Activated CD4-positive, alpha-beta memory T cell treated with anti-CD3 and anti-CD28 coated beads for 36 hours (primary cell): ENCODE measurements around the gene SPAG5. TPM values are rescaled to one million over a fixed set of nuclear protein-coding genes. Genes with fewer than 3 reads are reported as not detected.

ENCODE experiments used
- CTCF ChIA-PET: fragments of 350-600 bp; sonication (Branson Sonifier 250); formaldehyde crosslinking; loops from one replicate; lab custom pipeline; 2021; ENCODE audit warnings: antibody characterized with exemption, inconsistent platforms; lab: Charles Lee
- POLR2A ChIA-PET: fragments of 350-600 bp; sonication (Branson Sonifier 250); formaldehyde crosslinking; loops from one replicate; lab custom pipeline; 2021; ENCODE audit warnings: antibody characterized with exemption; lab: Charles Lee
- DNase-seq: peaks from one replicate; pipeline ENCODE4 v3.0.0-alpha.2; 2020
- H3K27ac Mint-ChIP-seq: one replicate; pipeline ENCODE4 v1.8.0; 2021; ENCODE audit warnings: mixed read lengths
- H3K27me3 Mint-ChIP-seq: one replicate; pipeline ENCODE4 v1.8.0; 2021; ENCODE audit warnings: mixed read lengths
- H3K36me3 Mint-ChIP-seq: one replicate; pipeline ENCODE4 v1.8.0; 2021; ENCODE audit warnings: mixed read lengths
- H3K4me1 Mint-ChIP-seq: one replicate; pipeline ENCODE4 v1.8.0; 2021; ENCODE audit warnings: low read depth, mixed read lengths
- H3K4me3 Mint-ChIP-seq: one replicate; pipeline ENCODE4 v1.8.0; 2021; ENCODE audit warnings: mild to moderate bottlenecking, mixed read lengths
- H3K9me3 Mint-ChIP-seq: one replicate; pipeline ENCODE4 v1.8.0; 2021; ENCODE audit warnings: mixed read lengths
- intact Hi-C: fragments of 100-400 bp; cut with micrococcal nuclease; formaldehyde crosslinking; loops from one replicate; pipeline ENCODE4 v1.15.1; 2023
- total RNA-seq, 2 experiments: library from RNA; stranded (reverse); gene quantifications; one replicate each; pipeline ENCODE4 v1.2.3, GENCODE V29; 2021

Gene SPAG5
- total RNA-seq, 2 experiments from 2014 or later = 153 to 159 TPM

DNA sequence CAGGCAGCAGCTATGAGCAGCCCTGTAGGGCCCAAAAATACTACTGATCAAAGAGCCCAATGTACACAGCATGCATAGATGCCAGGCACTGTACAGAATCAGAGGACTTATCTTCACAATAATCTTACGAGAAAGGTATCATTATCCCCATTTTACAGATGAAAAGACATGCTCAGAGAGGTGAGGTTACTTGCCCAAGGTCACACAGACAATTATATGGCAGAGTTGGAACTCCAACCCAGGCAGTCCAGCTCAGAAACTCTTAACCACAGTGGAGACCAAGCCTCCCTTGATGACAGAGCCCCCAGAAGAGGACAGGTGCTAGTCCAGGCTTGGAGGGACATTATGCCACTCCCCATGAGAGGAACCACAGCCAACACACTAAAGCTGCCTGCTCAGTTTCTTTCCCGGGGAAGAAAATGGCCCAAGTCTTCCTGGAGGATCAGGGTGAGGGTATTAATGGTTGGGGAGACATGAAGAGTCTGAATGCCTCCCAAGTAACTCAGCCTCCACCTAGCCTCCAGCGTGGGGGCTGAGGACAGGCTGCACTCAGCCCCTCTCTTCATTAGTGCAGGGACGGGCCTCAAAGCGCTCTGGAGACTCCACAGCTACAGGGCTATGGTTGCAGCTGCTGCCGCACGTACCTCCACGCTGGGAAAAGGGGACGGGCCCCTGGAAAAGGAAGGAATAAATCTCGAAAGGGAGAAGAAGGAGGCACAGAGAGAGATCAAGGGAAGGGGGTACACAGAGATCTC is 47.2 kb downstream of the SPAG5 start:
- Mint-ChIP-seq H3K4me1 (peaks cover 49% of the 10 kb centered on the region), H3K4me3 (peak overlapping the region; percentile 88), H3K27ac (peak overlapping the region; percentile 65), H3K27me3 (no peaks in the 10 kb centered on the region), H3K36me3 (peaks cover 26% of the 10 kb centered on the region), H3K9me3 (no peaks in the 10 kb centered on the region)
- no peak for DNase-seq
- POLR2A ChIA-PET = interaction anchor here (0.6 to 2.0 kb wide), 5 partner anchors 20 to 109 kb away, joined by 3 to 11 read pairs (median 3); partner anchors contain the start of gene PIGS
- CTCF ChIA-PET = interaction anchor here (1.1 to 3.3 kb wide), 5 partner anchors 8 to 48 kb away, joined by 4 to 16 read pairs (median 4); partner anchors contain the start of gene PIGS
- intact Hi-C loops = loop anchor here (2.0 kb wide), 1 partner anchor 19 kb away; the partner anchor contains the start of gene PIGS

- ChIA-PET CTCF (interaction anchor here (1.1 to 5.2 kb wide), 6 partner anchors 9 to 49 kb away, joined by 4 to 53 read pairs (median 8); partner anchors contain the start of gene PIGS), POLR2A (interaction anchor here (0.8 to 2.1 kb wide), 5 partner anchors 21 to 49 kb away, joined by 3 to 11 read pairs (median 4); partner anchors contain the start of gene PIGS)
- Mint-ChIP-seq H3K4me1 (peaks cover 49% of the 10 kb centered on the region), H3K27ac (peak overlapping the region; percentile 90), H3K36me3 (peaks cover 20% of the 10 kb centered on the region), H3K4me3 (peak overlapping the region; percentile 88), H3K9me3 (no peaks in the 10 kb centered on the region), H3K27me3 (no peaks in the 10 kb centered on the region)
- no peak for DNase-seq
- intact Hi-C loops = no loop called here
Observed at GRCh38 chr17:28550858-28551257, 48.0 kb downstream of the SPAG5 start.

GRCh38 chr17:28549236-28550132 is 49.3 kb downstream of the SPAG5 start:
- intact Hi-C loops = loop anchor here (1.0 to 10.0 kb wide), 6 partner anchors 30 to 195 kb away; partner anchors contain the start of genes POLDIP2, RSKR and SPAG5
- Mint-ChIP-seq H3K27me3 (no peaks in the 10 kb centered on the region), H3K27ac (peak overlapping the region; percentile 90), H3K9me3 (no peaks in the 10 kb centered on the region), H3K36me3 (peaks cover 13% of the 10 kb centered on the region), H3K4me3 (peak overlapping the region; percentile 30), H3K4me1 (peaks cover 49% of the 10 kb centered on the region)
- ChIA-PET CTCF (interaction anchor here (1.0 to 5.2 kb wide), 15 partner anchors 9 to 128 kb away, joined by 3 to 53 read pairs (median 9); partner anchors contain the start of genes ALDOC and PIGS), POLR2A (interaction anchor here (0.8 to 2.1 kb wide), 7 partner anchors 10 to 166 kb away, joined by 3 to 11 read pairs (median 5); partner anchors contain the start of gene PIGS)
- peak; percentile 86 for DNase-seq

- H3K9me3 Mint-ChIP-seq = no peaks in the 10 kb centered on the region
- H3K4me1 Mint-ChIP-seq = peaks cover 49% of the 10 kb centered on the region
- H3K27me3 Mint-ChIP-seq = no peaks in the 10 kb centered on the region
- H3K36me3 Mint-ChIP-seq = peaks cover 5% of the 10 kb centered on the region
- no peak for DNase-seq
- no peak overlapping the region for H3K4me3 Mint-ChIP-seq
- CTCF ChIA-PET = interaction anchor here (1.0 to 5.2 kb wide), 14 partner anchors 8 to 132 kb away, joined by 3 to 53 read pairs (median 8); partner anchors contain the start of genes ALDOC and PIGS
- POLR2A ChIA-PET = interaction anchor here (0.8 to 1.8 kb wide), 4 partner anchors 11 to 51 kb away, joined by 3 to 7 read pairs (median 4); partner anchors contain the start of genes ALDOC and PIGS
- H3K27ac Mint-ChIP-seq = peak overlapping the region; percentile 90
- intact Hi-C loops = loop anchor here (1.0 to 10.0 kb wide), 6 partner anchors 31 to 194 kb away; partner anchors contain the start of genes POLDIP2, RSKR and SPAG5
Observed at GRCh38 chr17:28548417-28549130, 50.3 kb downstream of the SPAG5 start.

GRCh38 chr17:28547623-28548416 is 51.0 kb downstream of the SPAG5 start:
- DNase-seq = peak; percentile 86
- no peak overlapping the region for H3K4me3 Mint-ChIP-seq
- intact Hi-C loops = loop anchor here (2.0 to 10.0 kb wide), 4 partner anchors 53 to 193 kb away; partner anchors contain the start of genes POLDIP2 and RSKR
- H3K4me1 Mint-ChIP-seq = peaks cover 45% of the 10 kb centered on the region
- H3K36me3 Mint-ChIP-seq = peaks cover 2% of the 10 kb centered on the region
- CTCF ChIA-PET = interaction anchor here (0.6 to 5.2 kb wide), 15 partner anchors 7 to 131 kb away, joined by 3 to 53 read pairs (median 8); partner anchors contain the start of genes ALDOC and PIGS
- H3K9me3 Mint-ChIP-seq = no peaks in the 10 kb centered on the region
- H3K27me3 Mint-ChIP-seq = no peaks in the 10 kb centered on the region
- H3K27ac Mint-ChIP-seq = peak overlapping the region; percentile 90
- POLR2A ChIA-PET = interaction anchor here (1.5 to 1.8 kb wide), 3 partner anchors 24 to 52 kb away, joined by 4 to 7 read pairs (median 5); partner anchors contain the start of genes ALDOC and PIGS

DNA sequence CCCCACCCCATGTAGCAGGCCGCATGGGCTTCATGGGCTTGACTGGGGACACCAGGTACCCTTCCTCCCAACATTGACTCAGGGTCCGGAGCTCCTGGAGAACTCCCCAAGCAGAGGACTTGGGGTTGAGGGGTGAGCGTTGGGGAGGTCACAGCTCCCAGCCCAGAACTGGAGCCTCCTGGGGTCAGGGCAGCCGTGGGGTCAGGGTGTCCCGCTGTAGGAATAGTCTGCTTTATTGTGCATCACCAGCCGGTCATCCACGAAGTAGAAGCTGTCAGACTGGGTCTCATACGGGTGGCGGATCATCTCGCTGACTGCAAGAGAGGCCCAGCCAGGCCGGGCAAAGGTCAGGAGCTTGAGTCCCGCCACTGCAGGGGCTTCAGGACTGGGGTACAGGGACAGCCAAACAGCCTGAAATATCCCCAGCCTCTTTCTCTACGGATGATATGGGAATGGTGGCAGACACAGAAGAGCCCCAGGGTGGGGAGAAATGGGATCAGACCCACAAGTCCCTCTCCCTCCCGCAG is 51.7 kb downstream of the SPAG5 start:
- H3K27ac Mint-ChIP-seq = peak overlapping the region; percentile 21
- peaks cover 43% of the 10 kb centered on the region for H3K4me1 Mint-ChIP-seq
- intact Hi-C loops = loop anchor here (5.0 to 10.0 kb wide), 3 partner anchors 65 to 192 kb away; partner anchors contain the start of genes POLDIP2 and RSKR
- H3K9me3 Mint-ChIP-seq = no peaks in the 10 kb centered on the region
- POLR2A ChIA-PET = interaction anchor here (1.7 to 1.8 kb wide), 2 partner anchors 24 to 29 kb away, joined by 4 to 5 read pairs; partner anchors contain the start of genes ALDOC and PIGS
- H3K27me3 Mint-ChIP-seq = no peaks in the 10 kb centered on the region
- DNase-seq = no peak
- no peak overlapping the region for H3K4me3 Mint-ChIP-seq
- CTCF ChIA-PET = interaction anchor here (0.6 to 5.2 kb wide), 10 partner anchors 10 to 72 kb away, joined by 3 to 53 read pairs (median 8); partner anchors contain the start of genes ALDOC and PIGS
- H3K36me3 Mint-ChIP-seq = no peaks in the 10 kb centered on the region

DNA sequence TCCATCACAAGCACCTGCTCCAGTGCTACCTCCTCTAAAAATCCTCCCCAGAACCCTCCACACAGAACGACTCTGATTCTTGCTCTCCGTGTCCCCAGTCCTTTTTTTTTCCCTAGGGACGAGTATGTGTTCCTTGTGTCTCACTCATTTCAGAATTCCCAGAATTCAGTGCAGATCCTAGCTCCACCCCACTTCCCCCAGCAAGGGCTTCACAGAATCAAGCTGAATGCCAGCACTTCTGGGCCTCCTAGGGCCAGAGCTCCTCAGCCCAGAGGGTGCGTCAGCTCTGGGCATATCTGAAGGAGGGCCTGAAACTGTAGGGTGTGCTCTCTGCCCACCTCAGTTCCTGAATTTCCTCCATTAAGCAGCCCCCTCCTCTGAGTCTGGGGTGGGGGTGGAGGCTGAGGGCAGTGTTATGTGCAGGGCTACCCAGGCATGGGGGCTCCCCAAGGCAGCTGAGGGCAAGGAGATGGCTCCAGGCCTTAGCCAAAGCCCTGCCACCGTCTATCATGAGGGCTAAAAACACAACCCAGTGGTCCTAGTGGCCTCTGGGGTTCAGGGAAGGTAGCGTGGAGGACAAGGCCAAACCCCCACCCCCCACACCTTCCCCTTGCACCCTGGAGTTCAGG is 52.9 kb downstream of the SPAG5 start:
- ChIA-PET POLR2A (interaction anchor here (1.1 kb wide), 1 partner anchor 49 kb away, joined by 6 read pairs; no protein-coding TSS in a partner anchor), CTCF (interaction anchor here (4.0 to 5.2 kb wide), 2 partner anchors 24 to 52 kb away, joined by 28 to 53 read pairs; partner anchors contain the start of gene PIGS)
- H3K36me3 Mint-ChIP-seq = no peaks in the 10 kb centered on the region
- H3K27ac Mint-ChIP-seq = no peak overlapping the region
- intact Hi-C loops = loop anchor here (5.0 to 10.0 kb wide), 3 partner anchors 66 to 191 kb away; partner anchors contain the start of genes POLDIP2 and RSKR
- no peaks in the 10 kb centered on the region for H3K9me3 Mint-ChIP-seq
- no peak for DNase-seq
- peaks cover 32% of the 10 kb centered on the region for H3K4me1 Mint-ChIP-seq
- H3K27me3 Mint-ChIP-seq = no peaks in the 10 kb centered on the region
- no peak overlapping the region for H3K4me3 Mint-ChIP-seq

GRCh38 chr17:28545141-28545503 is 53.7 kb downstream of the SPAG5 start:
- H3K27me3 Mint-ChIP-seq = no peaks in the 10 kb centered on the region
- peaks cover 25% of the 10 kb centered on the region for H3K4me1 Mint-ChIP-seq
- H3K27ac Mint-ChIP-seq = no peak overlapping the region
- no peaks in the 10 kb centered on the region for H3K9me3 Mint-ChIP-seq
- no peak overlapping the region for H3K4me3 Mint-ChIP-seq
- H3K36me3 Mint-ChIP-seq = no peaks in the 10 kb centered on the region
- POLR2A ChIA-PET = no interaction called here
- no peak for DNase-seq
- intact Hi-C loops = loop anchor here (5.0 to 10.0 kb wide), 3 partner anchors 67 to 190 kb away; partner anchors contain the start of genes POLDIP2 and RSKR
- CTCF ChIA-PET = no interaction called here

DNA sequence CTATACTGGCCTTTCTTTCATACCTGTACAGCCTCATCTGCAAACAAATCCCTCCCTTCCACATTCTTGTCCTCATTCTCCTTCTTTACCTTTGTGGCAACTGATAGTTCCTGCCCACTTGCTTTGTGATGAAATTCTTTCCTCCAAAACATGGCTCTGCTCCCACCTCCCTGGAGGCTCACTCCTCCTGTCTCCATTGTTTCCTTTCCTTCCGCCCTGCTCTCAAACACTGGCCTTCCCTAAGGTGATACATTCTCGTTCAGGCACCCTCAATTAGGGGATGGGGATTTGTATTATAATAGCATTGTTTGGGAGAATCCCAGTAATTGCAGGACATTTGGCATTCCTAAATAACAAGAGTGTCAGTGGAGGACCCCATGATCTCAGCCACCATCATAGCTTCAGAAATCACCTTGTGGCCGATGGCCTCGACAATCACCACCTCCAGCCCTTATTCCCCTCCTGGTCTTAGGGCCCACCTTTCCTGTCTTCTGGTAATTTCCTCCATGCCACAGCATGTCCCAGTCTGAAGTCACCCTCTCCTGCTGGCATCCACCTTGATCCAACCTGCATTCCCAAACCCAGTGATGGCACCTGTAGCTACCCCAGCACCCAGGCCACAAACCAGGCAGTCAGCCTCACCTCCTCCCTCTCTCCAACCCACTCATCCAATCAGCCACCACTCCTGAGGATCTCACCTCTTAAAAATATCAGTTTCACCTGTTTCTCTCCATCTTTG is 54.3 kb downstream of the SPAG5 start:
- POLR2A ChIA-PET = no interaction called here
- CTCF ChIA-PET = interaction anchor here (0.9 kb wide), 1 partner anchor 27 kb away, joined by 3 read pairs; the partner anchor contains the start of gene PIGS
- no peaks in the 10 kb centered on the region for H3K9me3 Mint-ChIP-seq
- intact Hi-C loops = loop anchor here (5.0 to 10.0 kb wide), 3 partner anchors 68 to 190 kb away; partner anchors contain the start of genes POLDIP2 and RSKR
- H3K27me3 Mint-ChIP-seq = no peaks in the 10 kb centered on the region
- DNase-seq = no peak
- H3K4me1 Mint-ChIP-seq = peaks cover 19% of the 10 kb centered on the region
- H3K4me3 Mint-ChIP-seq = no peak overlapping the region
- H3K27ac Mint-ChIP-seq = no peak overlapping the region
- no peaks in the 10 kb centered on the region for H3K36me3 Mint-ChIP-seq
